Prostate gland (tissue), 2 donors: ENCODE results near the gene NAV2. TPM values are rescaled to one million over a fixed set of nuclear protein-coding genes. Genes with fewer than 3 reads are reported as not detected.
A peak's percentile ranks its signal among the peaks of the same experiment; 100 is the strongest.

ENCODE experiments used
- DNase-seq: peaks from one replicate; pipeline ENCODE4 v3.0.0-alpha.2; 2019; ENCODE audit warnings: low spot score
- H3K27ac ChIP-seq, 2 donors: fragments of 200-600 bp; sonication (generic); 2 replicates each; pipeline ENCODE4 v1.5.1; 2017 to 2019
- H3K27me3 ChIP-seq: fragments of 200-600 bp; sonication (generic); replicated peaks from 2 replicates; pipeline ENCODE4 v1.5.1; 2019; ENCODE audit not compliant: insufficient read depth
- H3K36me3 ChIP-seq, 2 donors: fragments of 200-600 bp; sonication (generic); 1 replicate in 1 of 2; 2 replicates in 1 of 2; pipeline versions ENCODE4 v1.5.1 to v1.8.1; 2017 to 2019
- H3K4me1 ChIP-seq: fragments of 200-600 bp; sonication (generic); replicated peaks from 2 replicates; pipeline ENCODE4 v1.5.1; 2019
- H3K4me3 ChIP-seq, 2 donors: fragments of 200-600 bp; sonication (generic); 2 replicates each; pipeline ENCODE4 v1.5.1; 2017 to 2019
- H3K9me3 ChIP-seq: fragments of 200-600 bp; sonication (generic); 2 replicates; pipeline ENCODE4 v1.5.1; 2017
- POLR2A ChIP-seq: fragments of 450-650 bp; IDR thresholded peaks from one replicate; pipeline ENCODE4 v1.6.1; 2016; ENCODE audit warnings: antibody characterized with exemption, mild to moderate bottlenecking
- POLR2AphosphoS5 ChIP-seq: sonication (generic); formaldehyde crosslinking; IDR thresholded peaks from one replicate; pipeline ENCODE4 v1.6.1; 2017; ENCODE audit warnings: antibody characterized with exemption
- WGBS: methylation state at CpG from one replicate; pipeline ENCODE4 v1.1.5; 2018; 5-methylcytosine and 5-hydroxymethylcytosine counted together
- intact Hi-C: fragments of 100-400 bp; cut with DNase I; formaldehyde crosslinking; loops from one replicate; pipeline ENCODE4 v1.14.2; 2022
- total RNA-seq, 2 donors: library from RNA; depleted of rRNA; stranded (reverse); fragments of >200 nt; gene quantifications; one replicate each; pipeline ENCODE4 v1.1.0, GENCODE V29; 2016
- TF ChIP-seq, protein P1 (sequence below), 4 experiments: fragments of 200-600 bp in 2 of 4; fragments of 450-650 bp in 2 of 4; sonication (generic) in 2 of 4; IDR thresholded peaks; 1 replicate in 3 of 4; 2 replicates in 1 of 4; pipeline ENCODE4 v1.5.1; 2016 to 2019; ENCODE audit warnings: antibody characterized with exemption in 4 of 4, mild to moderate bottlenecking in 2 of 4, moderate library complexity in 2 of 4

NAV2 gene
- total RNA-seq, 2 donors from 2014 or later, result 17.1 to 26.6 TPM

DNA sequence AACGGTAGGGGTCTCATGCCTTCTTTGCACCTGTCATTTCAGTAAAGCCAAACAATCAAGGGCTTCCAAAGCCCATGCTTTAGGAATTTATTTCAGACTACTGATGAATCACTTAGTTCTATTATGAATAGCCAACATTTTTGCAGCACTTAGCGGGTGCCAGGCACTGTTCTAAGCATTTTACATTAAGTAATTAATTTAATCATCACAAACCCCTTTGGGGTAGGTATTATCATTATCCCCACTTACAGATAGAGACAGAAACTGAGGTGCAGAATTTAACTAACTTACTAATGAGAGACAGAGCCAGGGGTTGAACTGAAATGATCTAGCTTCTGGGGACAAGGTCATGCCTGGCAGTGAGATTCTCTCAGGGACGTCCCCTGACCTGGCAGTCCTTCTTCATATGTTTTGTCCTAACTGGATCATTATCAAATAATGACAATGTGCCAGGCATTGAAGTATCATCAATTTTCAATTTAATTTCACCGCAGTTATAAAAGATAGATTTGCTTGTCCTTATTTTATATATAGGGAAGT is 31.7 kb upstream of the NAV2 start:
- TF ChIP-seq POLR2AphosphoS5 (no peak), POLR2A (no peak)
- TF ChIP-seq, protein P1, sequence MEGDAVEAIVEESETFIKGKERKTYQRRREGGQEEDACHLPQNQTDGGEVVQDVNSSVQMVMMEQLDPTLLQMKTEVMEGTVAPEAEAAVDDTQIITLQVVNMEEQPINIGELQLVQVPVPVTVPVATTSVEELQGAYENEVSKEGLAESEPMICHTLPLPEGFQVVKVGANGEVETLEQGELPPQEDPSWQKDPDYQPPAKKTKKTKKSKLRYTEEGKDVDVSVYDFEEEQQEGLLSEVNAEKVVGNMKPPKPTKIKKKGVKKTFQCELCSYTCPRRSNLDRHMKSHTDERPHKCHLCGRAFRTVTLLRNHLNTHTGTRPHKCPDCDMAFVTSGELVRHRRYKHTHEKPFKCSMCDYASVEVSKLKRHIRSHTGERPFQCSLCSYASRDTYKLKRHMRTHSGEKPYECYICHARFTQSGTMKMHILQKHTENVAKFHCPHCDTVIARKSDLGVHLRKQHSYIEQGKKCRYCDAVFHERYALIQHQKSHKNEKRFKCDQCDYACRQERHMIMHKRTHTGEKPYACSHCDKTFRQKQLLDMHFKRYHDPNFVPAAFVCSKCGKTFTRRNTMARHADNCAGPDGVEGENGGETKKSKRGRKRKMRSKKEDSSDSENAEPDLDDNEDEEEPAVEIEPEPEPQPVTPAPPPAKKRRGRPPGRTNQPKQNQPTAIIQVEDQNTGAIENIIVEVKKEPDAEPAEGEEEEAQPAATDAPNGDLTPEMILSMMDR (IDR thresholded peaks at IDR 0.05), result no peak
- Histone ChIP-seq H3K36me3 (no peaks in the 10 kb centered on the region), H3K4me1 (no peaks in the 10 kb centered on the region), H3K9me3 (no peaks in the 10 kb centered on the region), H3K27me3 (no peaks in the 10 kb centered on the region), H3K4me3 (no peak overlapping the region), H3K27ac (peak overlapping the region in 1 of 2 donors; percentile 64)
- WGBS, result 69% methylated on average over 4 of the region's 4 CpGs
- intact Hi-C loops, result loop anchor here (5.0 kb wide), 3 partner anchors 54 to 104 kb away; no protein-coding TSS in a partner anchor
- no peak for DNase-seq

- Histone ChIP-seq H3K27me3 (no peaks in the 10 kb centered on the region), H3K9me3 (no peaks in the 10 kb centered on the region), H3K4me3 (no peak overlapping the region), H3K36me3 (no peaks in the 10 kb centered on the region), H3K4me1 (no peaks in the 10 kb centered on the region), H3K27ac (peak overlapping the region; percentile 15 to 62)
- intact Hi-C loops, result loop anchor here (5.0 kb wide), 3 partner anchors 56 to 106 kb away; no protein-coding TSS in a partner anchor
- TF ChIP-seq, protein P1 (IDR thresholded peaks at IDR 0.05), result no peak
- TF ChIP-seq POLR2AphosphoS5, result peak; percentile 53
- 30% methylated on average over 5 of the region's 5 CpGs for WGBS
- no peak for DNase-seq
These were observed 29.4 kb upstream of the NAV2 start for GRCh38 chr11:19683141-19683805.

- no peak for DNase-seq
- no peaks in the 10 kb centered on the region for H3K27me3 ChIP-seq
- intact Hi-C loops, result loop anchor here (5.0 kb wide), 3 partner anchors 57 to 107 kb away; no protein-coding TSS in a partner anchor
- no peaks in the 10 kb centered on the region for H3K4me1 ChIP-seq
- TF ChIP-seq POLR2A (no peak), POLR2AphosphoS5 (no peak)
- TF ChIP-seq, protein P1 (IDR thresholded peaks at IDR 0.05), result no peak
- no peak overlapping the region for H3K4me3 ChIP-seq
- H3K36me3 ChIP-seq, result no peaks in the 10 kb centered on the region
- peak overlapping the region in 1 of 2 donors; percentile 62 for H3K27ac ChIP-seq
- H3K9me3 ChIP-seq, result no peaks in the 10 kb centered on the region
- WGBS, result 88% methylated on average over 2 of the region's 2 CpGs
These were observed 28.7 kb upstream of the NAV2 start for GRCh38 chr11:19683862-19684491.

- 91% methylated on average over 1 of the region's 1 CpG for WGBS
- no peaks in the 10 kb centered on the region for H3K9me3 ChIP-seq
- intact Hi-C loops, result no loop called here
- no peak overlapping the region for H3K27ac ChIP-seq
- no peak for DNase-seq
- no peak overlapping the region for H3K4me3 ChIP-seq
- H3K4me1 ChIP-seq, result no peaks in the 10 kb centered on the region
- no peaks in the 10 kb centered on the region for H3K36me3 ChIP-seq
- no peaks in the 10 kb centered on the region for H3K27me3 ChIP-seq
- TF ChIP-seq, protein P1 (IDR thresholded peaks at IDR 0.05), result no peak
- TF ChIP-seq POLR2AphosphoS5, result no peak
- no peak for TF ChIP-seq POLR2A
These were observed 26.4 kb upstream of the NAV2 start for GRCh38 chr11:19686234-19686633.
